HepG2 (cell line): ENCODE results near the gene SRSF6. TPM values are rescaled to one million over a fixed set of nuclear protein-coding genes. Genes with fewer than 3 reads are reported as not detected.

Source experiments
- ATAC-seq: fragments of 200-7000 bp; cut with Tn5 transposase; 3 replicates; pipeline ENCODE4 v1.9.1; 2020; ENCODE audit warnings: mild to moderate bottlenecking, moderate library complexity
- BruUV-seq: library from RNA; stranded (reverse); fragments of 400-500 nt; replicated peaks from 2 replicates; lab custom pipeline; 2021; lab: Mats Ljungman, UMichigan
- CTCF ChIA-PET: fragments of 300-600 bp; formaldehyde crosslinking; extraction: SDS; loops from one replicate; lab custom pipeline; 2021; ENCODE audit warnings: low total read pairs, inconsistent platforms, low intra/inter-chr PET ratio; lab: Yijun Ruan, JAX
- POLR2A ChIA-PET: fragments of 350-600 bp; sonication (Branson Sonifier 250); formaldehyde crosslinking; loops from one replicate; lab custom pipeline; 2020; ENCODE audit warnings: antibody characterized with exemption, inconsistent platforms; lab: Yijun Ruan, JAX
- DNase-seq: peaks from one replicate; pipeline ENCODE4 v3.0.0-alpha.2; 2015; ENCODE audit warnings: low spot score
- FAIRE-seq: peaks from 3 replicates; lab custom pipeline; 2011; peaks lifted over from hg19 to GRCh38; lab: Jason Lieb, UNC
- H2AFZ ChIP-seq: one replicate; pipeline ENCODE4 v1.6.1; 2011; ENCODE audit warnings: low read length, inconsistent platforms
- H3K27ac ChIP-seq: fragments of 300-600 bp; 3 replicates; pipeline ENCODE4 v1.8.0; 2011; ENCODE audit warnings: mixed run types, mild to moderate bottlenecking, mixed read lengths, low read length, inconsistent platforms; ENCODE audit not compliant: insufficient read depth; ENCODE audit errors: extremely low read length
- H3K27me3 ChIP-seq, 2 experiments: fragments of 200-600 bp in 1 of 2; 2 replicates in 1 of 2; 3 replicates in 1 of 2; pipeline versions ENCODE4 v1.6.0 to v1.8.0; 2011; ENCODE audit warnings: low read length in 2 of 2, mild to moderate bottlenecking in 2 of 2, moderate library complexity in 2 of 2, inconsistent platforms in 1 of 2; ENCODE audit not compliant: insufficient read depth in 2 of 2, control insufficient read depth in 1 of 2
- H3K36me3 ChIP-seq, 2 experiments: fragments of 200-600 bp in 1 of 2; replicated peaks in 1 of 2; 2 replicates in 1 of 2; 3 replicates in 1 of 2; pipeline versions ENCODE4 v1.5.1 to v1.8.0; 2011; ENCODE audit warnings: low read length in 2 of 2, inconsistent platforms in 1 of 2; ENCODE audit not compliant: insufficient read depth in 2 of 2, control insufficient read depth in 1 of 2
- H3K4me1 ChIP-seq: 2 replicates; pipeline ENCODE4 v1.5.1; 2012; ENCODE audit warnings: low read length, inconsistent platforms; ENCODE audit not compliant: insufficient read depth
- H3K4me2 ChIP-seq: 2 replicates; pipeline ENCODE4 v1.6.0; 2011; ENCODE audit warnings: low read depth, low read length, inconsistent platforms
- H3K4me3 ChIP-seq, 3 experiments: fragments of 200-600 bp in 1 of 3; sonication (generic), shearing (Covaris generic) in 1 of 3; replicated peaks in 1 of 3; 2 replicates each; pipeline ENCODE4 v1.5.1; 2011 to 2016; ENCODE audit warnings: low read length in 3 of 3, inconsistent platforms in 2 of 3, low read depth in 2 of 3, mild to moderate bottlenecking in 2 of 3, control low read depth in 1 of 3, mixed read lengths in 1 of 3; ENCODE audit not compliant: insufficient read depth in 1 of 3
- H3K79me2 ChIP-seq: one replicate; pipeline ENCODE4 v1.6.1; 2011; ENCODE audit warnings: low read length, inconsistent platforms; ENCODE audit not compliant: insufficient read depth
- H3K9ac ChIP-seq: 2 replicates; pipeline ENCODE4 v1.6.0; 2011; ENCODE audit warnings: mild to moderate bottlenecking, low read depth, low read length, inconsistent platforms; ENCODE audit not compliant: insufficient read depth
- H3K9me3 ChIP-seq: 2 replicates; pipeline ENCODE4 v1.5.1; 2012; ENCODE audit warnings: mild to moderate bottlenecking, low read length
- H4K20me1 ChIP-seq: 2 replicates; pipeline ENCODE4 v1.6.0; 2011; ENCODE audit warnings: inconsistent platforms, mild to moderate bottlenecking, low read length, moderate library complexity; ENCODE audit not compliant: insufficient read depth
- HNRNPK ChIP-seq: fragments of 200-400 bp; formaldehyde crosslinking; IDR thresholded peaks from 2 replicates; pipeline ENCODE4 v1.6.1; 2018; ENCODE audit warnings: low read length, low read depth, moderate library complexity, mild to moderate bottlenecking; ENCODE audit not compliant: poor library complexity, severe bottlenecking
- NR2F1 ChIP-seq, 2 experiments: fragments of 450-650 bp in 1 of 2; formaldehyde crosslinking in 1 of 2; IDR thresholded peaks; 2 replicates each; pipeline versions ENCODE4 v1.5.0 to v1.6.1; 2016 to 2020; ENCODE audit warnings: mild to moderate bottlenecking in 1 of 2, missing compliant biosample characterization in 1 of 2, missing genetic modification reagents in 1 of 2, moderate library complexity in 1 of 2
- POLR2AphosphoS5 ChIP-seq: IDR thresholded peaks from 2 replicates; pipeline ENCODE4 v1.6.1; 2012; ENCODE audit warnings: low read depth, low read length
- RBM22 ChIP-seq: fragments of 200-400 bp; formaldehyde crosslinking; optimal IDR thresholded peaks from 2 replicates; pipeline ENCODE3; 2017; ENCODE audit warnings: mild to moderate bottlenecking, low read length, moderate library complexity
- ZSCAN12 ChIP-seq: sonication (generic); formaldehyde crosslinking; IDR thresholded peaks from 2 replicates; pipeline ENCODE4 v1.9.0; 2021; ENCODE audit warnings: mild to moderate bottlenecking, missing genetic modification reagents
- WGBS: methylation state at CpG from one replicate; pipeline ENCODE4 v1.1.6; 2017; ENCODE audit warnings: low lambda C conversion rate; 5-methylcytosine and 5-hydroxymethylcytosine counted together
- in situ Hi-C: cut with HindIII; loops from 2 replicates; pipeline ENCODE4 v1.10.0; 2017; ENCODE audit warnings: low pct_unique_long_range_greater_than_20kb; ENCODE audit not compliant: extremely low pct_ligation_motif_present
- intact Hi-C: fragments of 100-400 bp; cut with micrococcal nuclease; formaldehyde crosslinking; loops from one replicate; pipeline ENCODE4 v1.10.0; 2022; ENCODE audit not compliant: unreplicated experiment
- polyA plus RNA-seq, 8 experiments: library from polyadenylated mRNA; depleted of rRNA in 3 of 8; stranded (reverse) in 7 of 8; unstranded in 1 of 8; fragments of >200 nt; fragmentation: Illumina TruSeq in 4 of 8; extraction: Trizol in 4 of 8; gene quantifications; 2 replicates each; pipeline versions ENCODE4 v1.2.1 to v1.2.3, GENCODE V29; 2011 to 2016; ENCODE audit warnings: low read depth in 4 of 8, missing spikeins in 1 of 8, mixed read lengths in 1 of 8; ENCODE audit not compliant: insufficient read depth in 1 of 8
- total RNA-seq, 5 experiments: library from RNA; depleted of rRNA; stranded (reverse); fragments of >200 nt; fragmentation: Illumina TruSeq; extraction: Trizol; gene quantifications; 2 replicates each; pipeline ENCODE4 v1.2.3, GENCODE V29; 2016; ENCODE audit warnings: low read depth in 1 of 5
- TF ChIP-seq, protein P1 (sequence below): sonication (generic); formaldehyde crosslinking; IDR thresholded peaks from 2 replicates; pipeline ENCODE4 v1.4.0; 2020; ENCODE audit warnings: mild to moderate bottlenecking, missing genetic modification reagents
- TF ChIP-seq, protein P2 (sequence below): sonication (generic); formaldehyde crosslinking; conservative IDR thresholded peaks from 2 replicates; pipeline ENCODE4 v1.4.0; 2020; ENCODE audit warnings: mild to moderate bottlenecking, missing genetic modification reagents, moderate library complexity
- TF ChIP-seq, protein P3 (sequence below): sonication (generic); formaldehyde crosslinking; IDR thresholded peaks from 2 replicates; pipeline ENCODE4 v1.4.0; 2020; ENCODE audit warnings: missing genetic modification reagents

Gene SRSF6
- total and polyA plus RNA-seq, 2 of the 13 experiments (the other 11 are each of a cell fraction or from before 2014, with no cell fraction given), result 156 to 194 TPM

DNA sequence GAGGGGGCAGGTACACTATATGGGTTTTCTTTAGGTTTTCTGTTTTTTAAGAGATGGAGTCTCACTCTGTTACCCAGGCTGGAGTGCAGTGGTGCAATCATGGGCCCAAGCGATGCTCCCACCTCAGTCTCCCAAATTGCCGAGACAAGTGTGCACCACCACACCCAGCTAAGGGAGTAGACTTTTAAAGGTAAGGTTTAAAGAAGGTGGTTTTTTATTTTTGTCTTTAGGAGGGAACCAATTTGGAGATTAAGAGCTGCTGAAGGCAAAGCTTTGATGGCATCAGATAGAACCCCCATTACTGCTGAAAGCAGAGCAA, 7.9 kb downstream of the SRSF6 start (continued):
- TF ChIP-seq, protein P1, sequence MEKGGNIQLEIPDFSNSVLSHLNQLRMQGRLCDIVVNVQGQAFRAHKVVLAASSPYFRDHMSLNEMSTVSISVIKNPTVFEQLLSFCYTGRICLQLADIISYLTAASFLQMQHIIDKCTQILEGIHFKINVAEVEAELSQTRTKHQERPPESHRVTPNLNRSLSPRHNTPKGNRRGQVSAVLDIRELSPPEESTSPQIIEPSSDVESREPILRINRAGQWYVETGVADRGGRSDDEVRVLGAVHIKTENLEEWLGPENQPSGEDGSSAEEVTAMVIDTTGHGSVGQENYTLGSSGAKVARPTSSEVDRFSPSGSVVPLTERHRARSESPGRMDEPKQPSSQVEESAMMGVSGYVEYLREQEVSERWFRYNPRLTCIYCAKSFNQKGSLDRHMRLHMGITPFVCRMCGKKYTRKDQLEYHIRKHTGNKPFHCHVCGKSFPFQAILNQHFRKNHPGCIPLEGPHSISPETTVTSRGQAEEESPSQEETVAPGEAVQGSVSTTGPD (CRISPR knock-in tag), result no peak
- TF ChIP-seq ZSCAN12 (CRISPR knock-in tag) (0 out of 2 replicates have a peak, but pooled peaks have one; percentile 40), RBM22 (peak; percentile 8)
- TF ChIP-seq, protein P2, sequence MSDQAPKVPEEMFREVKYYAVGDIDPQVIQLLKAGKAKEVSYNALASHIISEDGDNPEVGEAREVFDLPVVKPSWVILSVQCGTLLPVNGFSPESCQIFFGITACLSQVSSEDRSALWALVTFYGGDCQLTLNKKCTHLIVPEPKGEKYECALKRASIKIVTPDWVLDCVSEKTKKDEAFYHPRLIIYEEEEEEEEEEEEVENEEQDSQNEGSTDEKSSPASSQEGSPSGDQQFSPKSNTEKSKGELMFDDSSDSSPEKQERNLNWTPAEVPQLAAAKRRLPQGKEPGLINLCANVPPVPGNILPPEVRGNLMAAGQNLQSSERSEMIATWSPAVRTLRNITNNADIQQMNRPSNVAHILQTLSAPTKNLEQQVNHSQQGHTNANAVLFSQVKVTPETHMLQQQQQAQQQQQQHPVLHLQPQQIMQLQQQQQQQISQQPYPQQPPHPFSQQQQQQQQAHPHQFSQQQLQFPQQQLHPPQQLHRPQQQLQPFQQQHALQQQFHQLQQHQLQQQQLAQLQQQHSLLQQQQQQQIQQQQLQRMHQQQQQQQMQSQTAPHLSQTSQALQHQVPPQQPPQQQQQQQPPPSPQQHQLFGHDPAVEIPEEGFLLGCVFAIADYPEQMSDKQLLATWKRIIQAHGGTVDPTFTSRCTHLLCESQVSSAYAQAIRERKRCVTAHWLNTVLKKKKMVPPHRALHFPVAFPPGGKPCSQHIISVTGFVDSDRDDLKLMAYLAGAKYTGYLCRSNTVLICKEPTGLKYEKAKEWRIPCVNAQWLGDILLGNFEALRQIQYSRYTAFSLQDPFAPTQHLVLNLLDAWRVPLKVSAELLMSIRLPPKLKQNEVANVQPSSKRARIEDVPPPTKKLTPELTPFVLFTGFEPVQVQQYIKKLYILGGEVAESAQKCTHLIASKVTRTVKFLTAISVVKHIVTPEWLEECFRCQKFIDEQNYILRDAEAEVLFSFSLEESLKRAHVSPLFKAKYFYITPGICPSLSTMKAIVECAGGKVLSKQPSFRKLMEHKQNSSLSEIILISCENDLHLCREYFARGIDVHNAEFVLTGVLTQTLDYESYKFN (CRISPR knock-in tag), result no peak

DNA sequence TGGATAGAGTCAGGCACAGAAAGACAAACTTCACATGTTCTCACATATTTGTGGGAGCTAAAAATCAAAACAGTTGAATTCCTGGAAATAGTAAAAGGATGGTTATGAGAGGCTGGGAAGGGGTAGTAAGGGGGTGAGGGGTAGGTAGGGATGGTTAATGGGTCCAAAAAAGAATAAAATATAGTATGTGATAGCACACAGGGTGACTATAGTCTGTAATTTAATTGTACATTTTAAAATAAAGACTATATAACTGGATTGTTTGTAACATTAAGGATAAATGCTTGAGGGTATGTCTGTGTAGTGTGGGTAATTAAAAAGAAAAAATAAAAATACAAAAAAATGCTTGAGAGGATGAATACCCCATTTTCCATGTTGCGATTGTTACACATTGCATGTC, 9.9 kb downstream of the SRSF6 start:
- no peak for DNase-seq
- intact Hi-C loops, result no loop called here
- H3K9ac ChIP-seq, result no peak overlapping the region
- H3K4me2 ChIP-seq, result no peak overlapping the region
- POLR2A ChIA-PET, result interaction anchor here (2.5 kb wide), 1 partner anchor 11 kb away, joined by 40 read pairs; the partner anchor contains the start of gene SRSF6
- CTCF ChIA-PET, result no interaction called here
- peaks cover 29% of the 10 kb centered on the region for H4K20me1 ChIP-seq
- peaks cover 8% of the 10 kb centered on the region; the same call in 1 of the 2 replicates for H3K4me1 ChIP-seq
- H3K36me3 ChIP-seq, result peaks cover 7 to 44% of the 10 kb centered on the region in 2 experiments
- ATAC-seq, result peak; percentile 0; the same call in 2 of the 3 replicates
- BruUV-seq, result no TSS peak
- H3K79me2 ChIP-seq, result peaks cover 9% of the 10 kb centered on the region
- no peaks in the 10 kb centered on the region for H3K27me3 ChIP-seq
- no peak overlapping the region for H3K27ac ChIP-seq
- no peaks in the 10 kb centered on the region for H3K9me3 ChIP-seq
- TF ChIP-seq POLR2AphosphoS5 (peak; percentile 54), HNRNPK (peak; percentile 97), RBM22 (peak; percentile 73), NR2F1 (CRISPR knock-in tag; IDR thresholded peaks at IDR 0.05) (0 out of 4 replicates have a peak, but pooled peaks of 1 of the 2 experiments have one; percentile 10)
- TF ChIP-seq, protein P3, sequence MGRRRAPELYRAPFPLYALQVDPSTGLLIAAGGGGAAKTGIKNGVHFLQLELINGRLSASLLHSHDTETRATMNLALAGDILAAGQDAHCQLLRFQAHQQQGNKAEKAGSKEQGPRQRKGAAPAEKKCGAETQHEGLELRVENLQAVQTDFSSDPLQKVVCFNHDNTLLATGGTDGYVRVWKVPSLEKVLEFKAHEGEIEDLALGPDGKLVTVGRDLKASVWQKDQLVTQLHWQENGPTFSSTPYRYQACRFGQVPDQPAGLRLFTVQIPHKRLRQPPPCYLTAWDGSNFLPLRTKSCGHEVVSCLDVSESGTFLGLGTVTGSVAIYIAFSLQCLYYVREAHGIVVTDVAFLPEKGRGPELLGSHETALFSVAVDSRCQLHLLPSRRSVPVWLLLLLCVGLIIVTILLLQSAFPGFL (CRISPR knock-in tag), result no peak
- TF ChIP-seq, all 625 proteins: peak for 4
- in situ Hi-C loops, result no loop called here
- WGBS, result 98% methylated on average over 1 of the region's 1 CpG
- no peak overlapping the region for H2AFZ ChIP-seq
- H3K4me3 ChIP-seq, result no peak overlapping the region
- no peak for FAIRE-seq
